HG03558 (cell line): Measurements from ENCODE around the gene SNRPF.
A peak's percentile ranks its signal among the peaks of the same experiment; 100 is the strongest.
"Not testable (repeated sequence)": the region's sequence is repeated elsewhere in the genome, so short reads cannot be mapped to it uniquely, and the experiment has no call there.

ENCODE experiments used
- ATAC-seq: cut with Tn5 transposase; IDR thresholded peaks from one replicate; pipeline ENCODE4 v1.9.1; 2021; ENCODE audit warnings: moderate number of reproducible peaks; ENCODE audit not compliant: unreplicated experiment; ENCODE audit errors: extremely low read depth

SNRPF gene

GRCh38 chr12:95858451-95859343 lies at the start of gene SNRPF:
Gene SNRPF (plus strand): TSS chr12:95858952. CDS start chr12:95859074, 122 bp downstream.
- ATAC-seq: peak; percentile 99

DNA sequence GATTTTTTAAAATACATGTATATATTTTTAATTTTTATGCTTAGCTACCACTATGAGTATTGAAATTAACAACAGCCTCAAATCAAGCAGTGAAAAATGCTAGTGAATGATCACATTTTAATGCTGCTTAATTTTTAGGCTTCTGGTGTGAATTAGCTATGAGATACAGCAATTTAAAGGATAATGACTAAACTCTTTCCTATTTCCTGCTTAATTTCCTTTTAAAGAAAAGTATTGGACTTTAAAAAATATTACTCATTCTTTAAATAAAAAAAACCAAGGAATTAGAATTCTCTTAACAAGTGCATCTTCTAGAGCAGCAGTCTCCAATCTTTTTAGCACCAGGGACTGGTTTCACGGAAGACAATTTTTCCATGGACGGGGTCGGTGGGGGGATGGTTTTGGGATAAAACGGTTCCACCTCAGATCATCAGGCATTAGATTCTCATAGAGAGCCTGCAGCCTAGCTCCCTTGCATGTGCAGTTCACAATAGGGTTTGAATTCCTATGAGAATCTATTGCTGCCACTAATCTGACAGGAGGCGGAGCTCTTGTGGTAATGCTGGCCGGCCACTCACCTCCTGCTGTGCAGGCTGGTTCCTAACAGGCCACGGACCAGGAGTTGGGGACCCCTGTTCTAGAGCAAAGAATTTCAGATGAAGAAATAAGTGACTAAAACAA lies 49.6 kb upstream of the SNRPF start:
- ATAC-seq: no peak

DNA sequence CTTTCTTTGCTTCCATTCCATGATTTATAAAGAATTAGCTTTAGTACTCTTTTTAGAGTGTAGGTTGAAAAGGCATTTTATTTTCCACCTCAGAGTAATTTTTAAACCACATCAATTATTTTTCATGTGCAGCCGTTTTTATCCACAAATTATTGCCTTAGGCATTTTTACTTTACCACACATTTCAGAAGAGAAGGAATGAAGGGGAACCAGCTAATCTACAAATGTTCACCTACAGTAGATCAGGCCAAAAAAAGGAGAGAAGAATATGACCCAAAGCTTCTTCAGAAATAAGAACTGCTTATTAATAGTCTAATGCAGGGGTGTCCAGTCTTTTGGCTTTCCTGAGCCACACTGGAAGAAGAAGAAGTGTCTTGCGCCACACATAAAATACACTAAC lies 48.3 kb upstream of the SNRPF start:
- ATAC-seq: no peak

DNA sequence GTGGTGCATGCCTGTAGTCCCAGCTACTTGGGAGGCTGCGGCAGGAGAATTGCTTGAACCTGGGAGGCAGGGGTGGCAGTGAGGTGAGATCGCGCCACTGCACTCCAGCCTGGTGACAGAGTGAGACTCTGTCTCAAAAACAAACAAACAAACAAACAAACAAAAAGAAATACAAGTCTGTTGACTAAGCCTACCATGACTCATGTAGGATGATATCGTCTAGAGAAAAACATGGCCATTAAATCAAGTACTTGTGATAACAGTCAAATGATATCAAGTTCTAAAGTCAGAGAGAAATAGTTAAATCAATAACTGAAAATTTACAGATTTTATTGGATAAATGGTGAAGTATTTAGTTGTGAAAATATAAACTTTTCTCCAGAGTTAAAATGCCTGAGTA lies 46.6 kb upstream of the SNRPF start:
- ATAC-seq: not testable (repeated sequence)

- no peak for ATAC-seq
These were observed 43.0 kb upstream of the SNRPF start for GRCh38 chr12:95815632-95816212.

- ATAC-seq: no peak
These were observed 38.6 kb upstream of the SNRPF start for GRCh38 chr12:95820096-95820703.

DNA sequence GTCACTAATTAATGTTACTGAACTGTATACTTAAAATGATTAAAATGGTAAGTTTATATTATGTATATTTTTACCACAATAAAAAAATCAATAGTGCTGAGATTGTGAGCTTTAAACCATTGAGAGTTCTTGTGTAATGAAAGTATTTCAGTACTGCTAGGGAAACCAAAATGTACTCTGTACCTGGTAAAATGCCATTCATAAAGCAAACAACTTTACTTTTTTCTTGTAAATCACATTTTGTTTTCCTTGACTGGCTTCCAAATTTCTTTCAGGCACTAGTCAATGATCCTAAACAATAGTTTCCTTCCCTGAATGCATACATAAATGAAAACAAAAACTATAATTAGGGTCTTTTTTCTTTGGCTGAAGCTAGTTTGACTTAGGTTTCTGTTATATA lies 29.4 kb upstream of the SNRPF start:
- no peak for ATAC-seq

DNA sequence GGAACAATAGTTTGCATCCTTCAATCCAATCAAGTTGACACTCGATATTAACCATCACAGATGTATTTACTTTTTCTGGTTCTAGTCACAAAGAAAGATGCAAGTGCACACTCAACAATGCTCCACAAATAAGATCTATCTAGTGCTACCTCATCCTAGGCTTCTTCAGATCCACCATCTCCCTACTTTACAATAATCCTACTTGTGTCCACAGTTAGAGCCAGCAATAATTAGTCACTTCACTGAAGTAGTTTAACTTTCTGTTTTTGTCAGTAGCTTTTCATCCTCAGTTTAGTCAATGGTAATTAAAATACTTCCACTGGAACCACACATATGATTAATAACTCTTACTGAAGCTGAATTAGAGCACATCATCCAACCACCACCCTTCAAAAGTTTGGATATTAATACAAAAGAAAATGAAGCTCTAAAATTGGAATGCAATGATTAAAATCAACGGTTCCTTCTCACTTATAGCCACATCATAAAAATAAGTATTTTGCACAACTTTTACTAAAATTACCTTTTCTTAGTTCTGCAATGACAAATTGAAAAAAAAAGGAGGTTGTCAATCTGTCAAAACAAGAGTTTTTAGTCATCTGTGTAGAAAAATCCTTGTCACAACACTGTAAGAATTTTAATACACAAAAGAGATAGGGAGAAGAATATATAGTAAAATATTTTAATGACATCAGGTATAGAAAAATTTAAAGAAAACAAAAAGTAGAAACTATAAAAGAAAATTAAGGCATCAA lies 28.2 kb upstream of the SNRPF start:
- ATAC-seq: no peak

DNA sequence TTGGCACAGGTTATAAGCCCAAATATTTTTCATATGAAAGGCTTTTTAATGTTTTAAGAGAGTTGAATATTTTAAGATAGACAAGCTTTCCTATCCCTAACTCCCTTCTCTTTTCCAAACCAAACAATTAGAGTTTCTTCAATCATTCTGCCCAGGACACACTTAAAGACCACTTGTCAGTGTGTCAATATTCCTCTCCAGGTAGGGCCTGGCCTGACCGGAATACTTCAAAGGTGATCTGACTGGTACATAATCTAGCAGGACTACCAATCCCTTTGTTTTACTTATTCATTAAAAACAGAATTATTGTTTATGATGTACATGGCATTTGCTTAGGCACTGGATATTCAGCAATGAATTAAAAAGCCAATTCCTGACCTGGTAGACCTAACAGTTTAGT lies 24.2 kb upstream of the SNRPF start:
- ATAC-seq: no peak

GRCh38 chr12:95836185-95836609 lies 22.6 kb upstream of the SNRPF start:
- ATAC-seq: no peak

- no peak for ATAC-seq
These were observed 22.0 kb upstream of the SNRPF start for GRCh38 chr12:95836630-95837239.

DNA sequence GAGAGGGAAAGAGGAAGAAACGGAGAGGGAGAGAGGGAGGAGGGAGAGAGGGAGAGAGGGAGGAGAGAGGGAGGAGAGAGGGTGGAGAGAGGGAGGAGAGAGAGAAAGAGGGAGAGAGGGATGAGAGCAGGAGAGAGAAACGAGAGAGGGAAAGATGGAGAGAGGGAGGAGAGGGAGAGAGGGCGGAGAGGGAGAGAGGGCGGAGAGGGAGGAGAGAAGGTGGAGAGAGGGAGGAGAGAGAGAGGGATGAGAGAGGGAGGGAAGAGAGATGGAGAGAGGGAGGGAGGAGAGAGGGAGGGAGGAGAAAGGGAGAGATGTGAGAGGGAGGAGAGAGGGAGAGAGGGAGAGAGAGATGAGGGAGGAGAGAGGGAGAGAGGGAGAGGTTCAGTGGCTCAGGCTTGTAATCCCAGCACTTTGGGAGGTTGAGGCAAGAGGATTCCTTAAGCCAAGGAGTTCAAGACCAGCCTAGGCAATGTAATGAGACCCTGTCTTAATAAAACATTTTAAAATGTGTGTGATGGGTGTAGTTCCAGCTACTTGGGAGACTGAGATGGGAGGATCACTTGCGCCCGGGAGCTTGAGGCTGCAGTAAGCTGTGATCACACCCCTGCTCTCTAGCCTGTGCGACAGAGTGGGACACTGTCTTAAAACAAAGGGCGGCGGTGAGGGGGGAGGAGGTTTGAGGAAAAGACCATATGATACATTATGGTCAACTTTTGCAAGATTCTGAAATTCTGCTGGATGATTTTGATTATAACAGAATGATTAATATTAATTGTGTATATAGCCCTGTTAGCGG lies 21.3 kb upstream of the SNRPF start:
- no peak for ATAC-seq

DNA sequence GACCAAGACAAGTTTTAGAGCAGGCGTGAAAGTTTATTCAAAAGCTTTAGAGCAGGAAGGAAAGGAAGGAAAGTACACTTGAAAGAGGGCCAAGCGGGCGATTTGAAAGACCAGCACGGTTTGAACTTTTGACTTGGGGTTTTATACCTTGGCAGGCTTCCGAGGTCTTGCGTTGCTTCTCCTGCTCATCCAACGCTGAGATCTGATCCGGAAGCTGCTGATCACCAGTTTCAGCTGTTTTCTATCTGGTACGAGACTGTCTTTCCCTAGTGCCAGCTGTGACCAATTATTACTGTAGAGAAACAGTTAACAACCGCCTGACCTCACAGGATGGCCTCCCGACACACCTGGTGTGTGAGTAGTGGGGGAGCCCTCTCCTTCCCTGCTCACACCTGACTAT lies 20.6 kb upstream of the SNRPF start:
- no peak for ATAC-seq

DNA sequence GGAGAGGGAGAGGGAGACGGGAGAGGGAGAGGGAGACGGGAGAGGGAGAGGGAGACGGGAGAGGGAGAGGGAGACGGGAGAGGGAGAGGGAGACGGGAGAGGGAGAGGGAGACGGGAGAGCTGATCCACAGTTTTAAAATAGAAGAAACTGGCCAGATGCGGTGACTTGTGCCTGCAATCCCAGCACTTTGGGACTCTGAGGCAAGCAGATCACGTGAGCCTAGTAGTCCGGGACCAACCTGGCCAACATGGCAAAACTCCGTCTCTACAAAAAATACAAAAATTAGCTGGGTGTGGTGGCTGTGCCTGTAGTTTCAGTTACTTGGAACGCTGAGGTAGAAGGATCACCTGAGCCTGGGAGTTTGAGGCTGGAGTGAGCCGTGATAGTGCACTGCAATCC lies 16.3 kb upstream of the SNRPF start:
- ATAC-seq: not testable (repeated sequence)

GRCh38 chr12:95848575-95849388 lies 10.0 kb upstream of the SNRPF start:
- ATAC-seq: no peak

GRCh38 chr12:95851606-95852005 lies 7.1 kb upstream of the SNRPF start:
- no peak for ATAC-seq

DNA sequence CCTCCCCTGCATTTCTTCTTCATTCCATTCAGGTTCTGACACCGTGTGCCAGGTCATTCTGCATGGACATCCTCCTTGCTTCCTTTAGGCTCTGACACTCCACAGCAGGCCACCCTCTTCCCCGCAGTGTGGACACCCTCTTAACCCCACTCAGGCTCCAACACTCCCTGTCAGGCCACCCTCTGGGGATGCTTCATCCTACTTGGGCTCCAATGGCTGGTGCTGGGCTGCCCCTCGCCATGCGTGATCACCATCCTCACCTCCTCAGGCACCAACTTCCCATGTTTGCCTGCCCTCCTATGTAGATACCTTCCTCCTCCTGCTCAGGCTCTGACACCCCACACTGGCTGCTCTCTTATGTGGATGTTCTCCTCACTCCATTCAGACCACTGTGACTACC lies 6.6 kb upstream of the SNRPF start:
- no peak for ATAC-seq

GRCh38 chr12:95857156-95857555 lies 1.6 kb upstream of the SNRPF start:
- ATAC-seq: no peak
